GM19043 (cell line): ENCODE data around the gene TWF2.

Experiments
- ATAC-seq: cut with Tn5 transposase; IDR thresholded peaks from one replicate; pipeline ENCODE4 v1.9.1; 2021; ENCODE audit warnings: low read depth; ENCODE audit not compliant: unreplicated experiment

The TWF2 gene

GRCh38 chr3:52259035-52259434 lies 20.1 kb upstream of the TWF2 start:
- ATAC-seq = no peak

DNA sequence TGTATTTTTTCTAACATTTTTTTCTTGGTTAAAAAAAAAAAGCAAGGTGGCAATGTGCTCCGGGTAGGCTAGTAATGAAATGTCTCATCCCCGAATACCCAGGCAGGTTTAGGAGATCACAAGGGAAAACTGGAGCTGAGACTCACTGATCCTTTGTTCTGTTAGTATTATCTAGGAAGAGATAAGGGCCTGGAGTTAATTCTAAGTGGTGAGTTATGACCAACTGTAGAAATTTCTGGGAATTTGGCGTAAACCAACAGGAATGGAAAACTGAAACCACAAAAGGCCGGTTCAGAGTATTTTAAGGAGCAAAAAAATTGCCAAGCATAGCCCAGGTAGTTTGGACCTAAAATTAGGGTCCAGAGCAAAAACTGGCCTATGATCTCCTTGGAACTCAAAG lies 19.0 kb upstream of the TWF2 start:
- no peak for ATAC-seq

DNA sequence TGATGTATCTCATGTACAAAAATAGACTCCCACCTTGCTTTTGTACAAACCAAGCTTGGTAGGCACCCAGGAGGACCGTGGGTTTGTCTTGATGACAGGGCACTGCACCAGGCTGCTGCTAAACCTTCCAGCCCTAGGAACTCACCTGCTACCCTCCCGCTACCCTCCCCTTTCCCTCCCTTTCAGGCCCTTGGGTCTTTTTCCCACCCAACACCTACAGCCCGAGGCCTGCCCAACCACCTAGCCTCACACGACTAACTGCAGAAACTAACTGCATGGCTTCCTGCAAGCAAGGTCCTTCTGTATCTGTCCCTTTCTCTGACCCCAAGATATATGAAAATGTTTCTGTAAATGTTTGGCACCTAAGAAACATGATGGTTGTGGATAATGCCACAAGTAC lies 17.7 kb upstream of the TWF2 start:
- no peak for ATAC-seq

- ATAC-seq = no peak
These were observed 17.2 kb upstream of the TWF2 start for GRCh38 chr3:52256159-52256558.

- ATAC-seq = no peak
These were observed 15.7 kb upstream of the TWF2 start for GRCh38 chr3:52254608-52255007.

DNA sequence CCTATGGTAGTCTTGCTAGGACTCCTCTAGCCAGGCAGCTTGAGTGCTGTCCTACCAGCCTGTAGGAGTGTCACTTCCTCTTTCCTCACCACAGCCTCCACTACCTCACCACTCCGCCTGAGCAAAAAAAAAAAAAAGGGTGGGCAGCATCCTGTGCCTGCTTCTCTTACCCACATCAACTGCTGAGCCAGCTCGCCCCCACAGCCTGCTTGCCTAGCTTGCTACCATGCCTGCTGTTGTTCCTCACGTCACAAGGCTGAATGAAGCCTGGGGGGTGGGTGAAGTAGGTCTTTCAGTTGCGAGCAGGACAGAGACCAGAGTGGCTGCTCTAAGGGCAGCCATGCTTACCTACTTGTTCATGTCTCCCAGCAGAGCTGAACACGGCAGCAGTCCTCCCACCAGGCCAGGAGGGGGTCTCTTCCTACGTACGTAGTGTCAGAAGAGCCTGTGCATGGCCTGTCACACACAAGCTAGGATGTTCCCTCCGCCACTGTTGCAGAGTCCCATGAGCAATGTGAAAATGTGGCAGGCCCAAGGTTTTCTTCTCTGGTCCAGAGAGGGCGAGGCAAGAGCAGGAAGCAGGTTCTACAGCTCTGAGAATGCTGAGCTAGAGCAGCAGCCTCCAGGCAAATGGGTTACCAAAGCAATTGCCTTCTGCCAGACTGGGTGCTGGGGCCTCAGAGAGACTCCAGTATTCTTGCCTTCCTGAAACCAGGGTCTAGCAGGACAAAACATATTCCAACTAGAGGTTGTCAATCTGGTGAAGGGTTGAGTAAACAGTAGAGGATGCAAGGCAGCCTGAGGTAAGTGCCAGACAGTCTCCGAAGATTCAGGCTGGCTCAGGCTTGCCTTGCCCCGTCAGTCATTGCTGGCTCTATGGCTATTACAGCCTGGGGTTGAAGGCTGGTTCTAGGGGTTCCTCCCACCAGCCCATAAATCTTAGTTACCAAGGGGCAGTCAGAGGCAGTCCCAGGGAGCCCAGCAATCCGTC lies 14.7 kb upstream of the TWF2 start:
- ATAC-seq = peak; percentile 96

DNA sequence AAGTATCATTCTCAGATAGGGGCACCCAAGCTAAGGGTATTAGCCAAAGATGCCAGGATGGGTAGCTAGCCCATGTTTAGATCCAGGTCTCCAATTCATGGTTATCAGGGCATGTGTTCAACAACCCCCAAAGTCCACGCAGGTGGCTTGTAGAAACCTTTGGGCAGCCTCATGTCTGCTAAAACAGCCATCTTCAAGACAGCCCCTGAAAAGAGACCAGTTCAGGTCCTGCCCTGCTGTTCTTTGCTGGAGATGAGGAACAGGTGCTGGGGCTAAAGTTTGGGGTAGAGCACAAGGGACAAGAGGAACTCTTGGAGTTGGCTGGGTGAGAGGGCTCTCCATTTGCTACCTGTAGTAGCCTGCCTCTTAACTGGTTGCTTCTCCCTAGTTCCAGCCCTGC lies 11.2 kb upstream of the TWF2 start:
- no peak for ATAC-seq

DNA sequence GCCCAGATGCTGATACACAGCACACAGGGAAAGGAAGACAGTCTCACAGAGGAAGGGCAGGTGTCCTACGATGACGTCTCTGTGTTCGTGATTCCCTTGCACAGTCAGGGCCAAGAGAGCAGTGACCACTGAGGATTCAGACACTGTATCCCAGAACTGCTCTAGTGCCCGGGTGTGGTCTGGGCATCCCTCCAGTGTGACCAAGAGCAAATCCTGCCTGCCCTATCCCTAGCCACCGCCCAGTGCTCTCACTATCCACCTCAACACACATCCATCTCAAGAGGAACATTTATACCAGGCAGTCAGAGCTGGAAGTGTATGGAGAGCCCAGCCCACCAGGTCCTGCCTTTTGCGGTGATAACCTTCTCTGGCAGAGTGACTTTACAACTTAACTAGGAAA lies 10.7 kb upstream of the TWF2 start:
- ATAC-seq = no peak

DNA sequence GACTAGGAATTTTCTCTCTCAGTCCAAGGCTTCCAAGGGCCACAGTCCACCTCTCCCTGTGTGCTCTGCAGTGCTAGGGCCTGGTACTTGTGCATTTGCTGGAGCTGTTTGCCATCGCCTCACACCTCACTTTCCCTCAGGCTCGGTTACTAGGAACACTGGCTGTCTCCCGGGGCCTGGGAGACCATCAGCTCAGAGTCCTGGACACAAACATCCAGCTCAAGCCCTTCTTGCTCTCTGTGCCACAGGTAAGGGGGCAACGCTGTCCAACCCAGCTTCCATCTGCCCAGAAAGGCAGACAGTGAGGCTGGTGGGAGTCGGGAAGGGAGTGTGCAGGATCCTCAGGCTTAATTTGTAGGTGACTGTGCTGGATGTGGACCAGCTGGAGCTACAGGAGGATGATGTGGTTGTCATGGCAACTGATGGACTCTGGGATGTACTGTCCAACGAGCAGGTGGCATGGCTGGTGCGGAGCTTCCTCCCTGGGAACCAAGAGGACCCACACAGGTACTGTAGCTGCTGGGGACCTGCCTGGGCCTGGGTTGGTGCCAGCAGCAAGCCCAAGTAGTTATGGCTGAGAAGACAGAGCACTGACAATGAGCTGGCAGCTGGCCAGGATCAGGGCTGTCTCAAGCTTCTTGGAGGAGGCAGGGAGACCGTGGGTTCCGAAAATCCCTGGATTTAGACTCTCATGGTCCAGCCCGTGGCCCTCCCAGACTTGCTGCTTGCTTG lies 10.0 kb upstream of the TWF2 start:
- no peak for ATAC-seq

GRCh38 chr3:52248165-52248541 lies 9.2 kb upstream of the TWF2 start:
- ATAC-seq = no peak

DNA sequence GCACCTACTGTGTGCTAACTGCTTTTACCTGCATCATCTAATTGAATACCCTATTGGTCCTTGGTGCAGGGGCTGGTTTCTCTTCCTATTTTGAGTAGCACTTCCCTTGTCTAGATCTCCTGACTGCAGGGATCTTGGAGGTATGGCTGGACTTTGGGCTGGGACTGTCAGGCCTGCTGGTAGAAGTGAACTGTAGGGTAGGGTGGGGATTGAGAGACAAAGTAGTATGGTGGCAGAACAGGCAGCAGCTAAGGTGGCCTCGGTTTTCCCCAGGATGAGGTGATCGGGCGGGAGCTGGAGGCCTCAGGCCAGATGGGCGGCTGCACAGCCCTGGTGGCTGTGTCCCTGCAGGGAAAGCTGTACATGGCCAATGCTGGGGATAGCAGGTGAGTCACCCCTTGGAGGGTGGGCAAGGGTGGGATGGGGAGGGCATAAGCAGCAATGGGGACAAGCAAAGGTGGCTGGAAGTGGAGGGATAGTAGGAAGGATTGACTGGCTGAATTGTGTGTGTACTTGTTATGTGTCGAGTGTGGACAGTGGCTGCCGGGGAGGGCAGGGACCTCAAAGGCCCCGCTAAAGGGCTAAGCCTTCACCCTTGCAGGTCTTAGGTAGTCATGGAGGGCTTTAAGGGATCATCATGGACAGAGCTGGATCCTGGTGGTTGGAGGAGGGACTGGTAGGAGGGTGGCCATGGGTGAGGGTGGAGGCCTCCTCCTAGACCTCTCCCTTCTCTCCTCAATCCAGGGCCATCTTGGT lies 8.6 kb upstream of the TWF2 start:
- ATAC-seq = no peak

- no peak for ATAC-seq
These were observed 7.9 kb upstream of the TWF2 start for GRCh38 chr3:52246728-52247408.

GRCh38 chr3:52246264-52246620 lies 7.3 kb upstream of the TWF2 start:
- ATAC-seq = no peak

DNA sequence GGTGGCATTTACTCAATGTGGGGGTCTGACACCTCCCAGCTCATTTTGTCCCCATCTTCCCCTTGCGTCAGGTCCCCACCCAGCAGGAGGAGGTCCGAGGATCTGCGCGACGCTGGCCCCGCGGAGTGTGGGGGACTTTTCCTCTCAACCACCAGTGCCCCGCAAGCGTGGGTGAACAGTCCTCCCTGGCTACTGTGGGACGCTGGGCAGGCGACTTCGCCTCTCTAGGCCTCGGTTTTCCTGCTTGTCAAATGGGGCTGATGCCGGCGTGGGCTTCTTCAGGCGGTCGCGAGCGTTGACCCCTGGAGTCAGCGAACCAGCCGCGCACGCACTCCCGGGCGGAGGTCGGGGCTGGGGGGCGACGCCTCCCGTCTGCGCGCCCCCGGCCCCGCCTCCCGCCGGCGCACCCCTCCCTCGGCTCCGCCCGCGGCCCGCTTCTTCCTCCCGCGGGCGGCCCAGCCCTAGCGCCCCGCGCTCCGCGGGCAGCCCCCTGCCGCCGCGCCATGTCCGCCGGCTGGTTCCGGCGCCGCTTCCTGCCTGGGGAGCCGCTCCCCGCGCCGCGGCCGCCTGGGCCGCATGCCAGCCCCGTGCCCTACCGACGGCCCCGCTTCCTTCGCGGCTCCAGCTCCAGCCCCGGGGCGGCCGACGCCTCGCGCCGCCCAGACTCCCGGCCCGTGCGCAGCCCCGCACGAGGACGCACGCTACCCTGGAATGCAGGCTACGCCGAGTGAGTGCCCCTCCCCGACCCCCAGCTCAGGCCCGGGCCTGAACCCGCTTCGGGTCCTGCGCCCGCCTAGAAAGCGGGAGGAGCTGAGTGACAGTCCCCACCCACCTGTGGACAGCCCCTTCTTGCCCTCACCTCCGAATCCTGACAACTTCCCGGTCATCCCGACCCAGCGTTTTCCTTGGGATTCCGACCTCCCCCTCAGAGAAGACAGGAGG lies 6.6 kb upstream of the TWF2 start, which contains the start of gene PPM1M:
Gene PPM1M (plus strand): TSS at position 438 of the 942 bp plus-strand sequence. CDS start 66 bp downstream, at position 504.
- ATAC-seq = no peak

DNA sequence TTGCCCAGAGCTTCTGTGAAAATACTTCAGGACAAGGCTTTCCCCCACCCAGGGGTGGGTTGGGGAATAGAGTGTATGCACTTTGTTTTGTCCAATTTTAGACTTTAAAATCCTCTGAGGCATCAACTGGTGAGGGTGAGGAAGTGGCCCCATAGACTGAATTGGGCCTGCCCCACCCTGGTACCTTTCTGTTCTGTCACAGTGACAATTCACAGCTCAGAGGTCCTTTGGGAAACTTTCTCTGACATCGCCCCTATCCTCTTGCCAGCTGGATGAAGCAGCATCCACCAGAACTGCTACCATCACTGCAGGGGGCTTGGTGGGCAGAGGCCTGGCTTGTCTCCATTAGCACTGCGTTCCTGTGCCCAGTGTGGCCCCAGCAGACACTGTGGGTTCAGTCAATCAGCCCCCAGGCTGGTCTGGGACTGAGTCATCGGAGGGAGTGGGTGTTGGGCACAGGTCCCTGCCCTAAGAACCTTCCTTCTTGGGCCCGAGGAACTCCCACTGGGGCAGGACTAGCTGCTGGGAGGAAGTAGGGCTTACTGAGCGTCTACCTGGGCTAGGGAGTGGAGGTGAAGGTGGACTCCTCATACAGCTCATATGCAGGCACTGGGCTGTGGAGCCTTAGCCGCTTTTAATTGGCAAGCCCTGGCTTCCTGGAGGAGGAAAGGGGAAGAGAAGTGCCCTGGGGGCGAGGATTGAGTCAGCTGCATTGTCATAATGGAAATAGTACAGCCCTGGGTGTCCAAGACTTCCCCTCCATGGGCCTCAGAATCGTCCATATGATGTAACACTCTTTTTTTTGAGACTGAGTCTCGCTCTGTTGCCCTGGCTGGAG lies 5.1 kb upstream of the TWF2 start:
- no peak for ATAC-seq

- no peak for ATAC-seq
These were observed 3.1 kb upstream of the TWF2 start for GRCh38 chr3:52242039-52242438.

- no peak for ATAC-seq
These were observed 2.0 kb upstream of the TWF2 start for GRCh38 chr3:52240886-52241370.
